Mesothelial cell of epicardium (in vitro differentiated cells): ENCODE results near the gene PFDN1. TPM values are rescaled to one million over a fixed set of nuclear protein-coding genes. Genes with fewer than 3 reads are reported as not detected.

ENCODE experiments used
- DNase-seq, 2 experiments: peaks; one replicate each; pipeline ENCODE4 v3.0.0; 2021; ENCODE audit warnings: low spot score in 2 of 2; ENCODE audit not compliant: unreplicated experiment in 2 of 2
- H3K27ac Mint-ChIP-seq: 2 replicates; pipeline ENCODE4 v1.8.0; 2021; ENCODE audit warnings: mixed read lengths
- H3K27me3 Mint-ChIP-seq: 2 replicates; pipeline ENCODE4 v1.8.0; 2021; ENCODE audit warnings: low read depth, mixed read lengths
- H3K36me3 Mint-ChIP-seq: 2 replicates; pipeline ENCODE4 v1.8.0; 2021; ENCODE audit warnings: mixed read lengths
- H3K4me1 Mint-ChIP-seq: 2 replicates; pipeline ENCODE4 v1.8.0; 2021; ENCODE audit warnings: mixed read lengths
- H3K4me3 Mint-ChIP-seq: 2 replicates; pipeline ENCODE4 v1.8.0; 2021; ENCODE audit warnings: mild to moderate bottlenecking, moderate library complexity, mixed read lengths
- H3K9me3 Mint-ChIP-seq: 2 replicates; pipeline ENCODE4 v1.8.0; 2021; ENCODE audit warnings: mixed read lengths
- total RNA-seq: library from RNA; stranded (reverse); gene quantifications from 3 replicates; pipeline ENCODE4 v1.2.1, GENCODE V29; 2021
- TF ChIP-seq, protein P1 (sequence below): fragments of 200-600 bp; sonication (generic); IDR thresholded peaks from one replicate; pipeline ENCODE4 v1.5.0; 2021; ENCODE audit warnings: antibody characterized with exemption; ENCODE audit not compliant: unreplicated experiment

PFDN1 gene
- total RNA-seq, 1 donor from 2014 or later = 57.2 TPM

GRCh38 chr5:140341591-140341990, 38.7 kb upstream of the PFDN1 start:
- TF ChIP-seq, protein P1, sequence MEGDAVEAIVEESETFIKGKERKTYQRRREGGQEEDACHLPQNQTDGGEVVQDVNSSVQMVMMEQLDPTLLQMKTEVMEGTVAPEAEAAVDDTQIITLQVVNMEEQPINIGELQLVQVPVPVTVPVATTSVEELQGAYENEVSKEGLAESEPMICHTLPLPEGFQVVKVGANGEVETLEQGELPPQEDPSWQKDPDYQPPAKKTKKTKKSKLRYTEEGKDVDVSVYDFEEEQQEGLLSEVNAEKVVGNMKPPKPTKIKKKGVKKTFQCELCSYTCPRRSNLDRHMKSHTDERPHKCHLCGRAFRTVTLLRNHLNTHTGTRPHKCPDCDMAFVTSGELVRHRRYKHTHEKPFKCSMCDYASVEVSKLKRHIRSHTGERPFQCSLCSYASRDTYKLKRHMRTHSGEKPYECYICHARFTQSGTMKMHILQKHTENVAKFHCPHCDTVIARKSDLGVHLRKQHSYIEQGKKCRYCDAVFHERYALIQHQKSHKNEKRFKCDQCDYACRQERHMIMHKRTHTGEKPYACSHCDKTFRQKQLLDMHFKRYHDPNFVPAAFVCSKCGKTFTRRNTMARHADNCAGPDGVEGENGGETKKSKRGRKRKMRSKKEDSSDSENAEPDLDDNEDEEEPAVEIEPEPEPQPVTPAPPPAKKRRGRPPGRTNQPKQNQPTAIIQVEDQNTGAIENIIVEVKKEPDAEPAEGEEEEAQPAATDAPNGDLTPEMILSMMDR = no peak
- H3K27ac Mint-ChIP-seq = no peak overlapping the region
- H3K4me1 Mint-ChIP-seq = peaks cover 4% of the 10 kb centered on the region
- H3K36me3 Mint-ChIP-seq = no peaks in the 10 kb centered on the region
- no peak overlapping the region for H3K4me3 Mint-ChIP-seq
- peaks cover 15% of the 10 kb centered on the region for H3K27me3 Mint-ChIP-seq
- no peak for DNase-seq
- no peaks in the 10 kb centered on the region for H3K9me3 Mint-ChIP-seq

DNA sequence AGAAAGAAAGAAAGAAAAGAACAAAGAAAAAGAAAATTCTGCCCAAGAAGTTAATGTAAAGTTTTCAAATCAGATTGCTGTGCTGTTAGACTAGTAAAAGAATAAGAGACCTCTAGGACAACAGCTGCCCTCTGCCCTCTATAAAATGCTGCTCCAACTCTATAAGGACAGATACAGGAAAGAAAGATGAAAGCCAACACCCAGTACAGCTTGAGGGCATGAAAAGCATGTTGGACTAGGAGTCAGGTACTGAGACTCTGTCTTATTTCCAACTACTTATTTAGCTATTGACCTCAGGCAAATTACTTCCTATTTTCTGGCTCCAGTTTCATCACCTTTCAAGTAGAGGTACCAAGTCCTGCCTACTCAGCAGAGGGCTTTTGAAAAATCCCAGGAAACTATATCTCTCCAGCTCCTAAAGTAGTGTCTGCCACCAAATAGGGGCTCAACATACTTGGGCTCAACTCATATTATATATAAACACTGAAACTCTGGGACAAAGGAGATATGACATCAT, 37.8 kb upstream of the PFDN1 start:
- peaks cover 8% of the 10 kb centered on the region for H3K4me1 Mint-ChIP-seq
- no peak overlapping the region for H3K4me3 Mint-ChIP-seq
- TF ChIP-seq, protein P1 = no peak
- no peaks in the 10 kb centered on the region for H3K9me3 Mint-ChIP-seq
- H3K27ac Mint-ChIP-seq = no peak overlapping the region
- no peaks in the 10 kb centered on the region for H3K36me3 Mint-ChIP-seq
- DNase-seq = no peak
- H3K27me3 Mint-ChIP-seq = peaks cover 13% of the 10 kb centered on the region

DNA sequence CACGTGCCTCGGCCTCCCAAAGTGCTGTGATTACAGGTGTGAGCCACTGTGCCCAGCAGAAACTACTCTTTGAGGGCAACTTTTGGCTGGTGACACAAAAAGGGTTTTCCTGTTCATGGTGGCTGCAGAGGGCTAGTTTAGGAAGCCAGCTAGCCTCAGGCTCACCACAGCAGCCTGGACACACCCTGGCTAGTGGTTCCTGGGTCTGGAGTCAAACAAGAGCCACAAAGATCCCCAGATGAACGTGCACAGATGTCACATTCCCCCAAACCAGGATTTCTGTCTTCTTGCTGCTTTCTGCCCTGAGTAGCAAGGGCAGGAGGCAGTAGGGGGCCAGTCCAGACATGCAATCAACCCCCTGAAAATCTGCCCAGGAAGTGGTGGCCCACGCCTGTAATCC, 36.7 kb upstream of the PFDN1 start:
- peaks cover 5% of the 10 kb centered on the region for H3K27me3 Mint-ChIP-seq

DNA sequence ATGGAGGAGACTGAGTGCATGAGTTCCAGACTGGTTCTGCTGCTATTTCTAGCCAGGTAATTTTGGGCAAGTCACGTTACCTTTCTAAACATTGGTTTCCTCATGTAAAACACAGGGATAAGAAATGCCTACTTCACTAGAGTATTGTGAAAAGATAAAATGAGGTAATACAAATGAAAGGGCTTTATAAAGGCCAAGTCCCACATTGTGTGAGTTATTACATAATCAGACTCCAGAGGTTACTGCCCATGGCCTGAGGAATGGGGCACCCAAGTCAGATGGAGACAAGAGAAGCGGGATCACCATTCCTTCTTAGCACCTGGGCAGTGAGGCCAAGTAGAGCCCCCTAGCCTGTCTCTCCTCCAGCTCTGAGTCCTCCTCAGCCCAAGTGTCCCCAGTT, 36.0 kb upstream of the PFDN1 start:
- no peak overlapping the region for H3K4me3 Mint-ChIP-seq
- no peaks in the 10 kb centered on the region for H3K27me3 Mint-ChIP-seq
- H3K36me3 Mint-ChIP-seq = peaks cover under 1% of the 10 kb centered on the region
- H3K9me3 Mint-ChIP-seq = no peaks in the 10 kb centered on the region
- TF ChIP-seq, protein P1 = no peak
- H3K4me1 Mint-ChIP-seq = peaks cover 5% of the 10 kb centered on the region
- no peak for DNase-seq
- no peak overlapping the region for H3K27ac Mint-ChIP-seq

More for the DNA sequence above, 36.7 kb upstream of the PFDN1 start:
- Mint-ChIP-seq H3K9me3 (no peaks in the 10 kb centered on the region), H3K27ac (no peak overlapping the region), H3K4me3 (no peak overlapping the region), H3K4me1 (peaks cover 5% of the 10 kb centered on the region), H3K36me3 (no peaks in the 10 kb centered on the region)
- no peak for DNase-seq
- TF ChIP-seq, protein P1 = no peak

DNA sequence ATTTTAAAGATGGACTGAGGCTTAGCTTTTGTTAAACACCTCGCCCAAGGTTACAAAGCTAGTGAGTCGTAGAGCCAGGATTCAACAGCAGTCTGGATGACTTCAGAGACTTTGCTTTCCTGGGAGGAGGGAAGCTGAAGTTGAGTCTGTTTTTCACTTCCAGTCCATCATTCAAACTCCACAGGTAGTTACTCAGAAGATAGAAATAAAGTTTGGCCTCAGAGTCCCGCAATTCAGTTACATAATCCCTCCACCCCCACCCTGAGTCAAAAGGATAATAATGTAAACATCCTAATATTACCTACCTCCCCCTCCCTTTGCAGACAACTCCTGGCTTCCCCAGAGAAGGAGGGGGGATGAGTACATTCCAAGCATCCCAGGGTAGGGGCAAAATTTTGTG, 35.4 kb upstream of the PFDN1 start:
- Mint-ChIP-seq H3K9me3 (no peaks in the 10 kb centered on the region), H3K4me3 (no peak overlapping the region), H3K27ac (no peak overlapping the region), H3K27me3 (no peaks in the 10 kb centered on the region), H3K4me1 (peaks cover 5% of the 10 kb centered on the region), H3K36me3 (peaks cover 4% of the 10 kb centered on the region)
- DNase-seq = no peak
- TF ChIP-seq, protein P1 = no peak

GRCh38 chr5:140337880-140338279, 35.0 kb upstream of the PFDN1 start:
- H3K9me3 Mint-ChIP-seq = no peaks in the 10 kb centered on the region
- H3K27me3 Mint-ChIP-seq = no peaks in the 10 kb centered on the region
- TF ChIP-seq, protein P1 = no peak
- H3K36me3 Mint-ChIP-seq = peaks cover 4% of the 10 kb centered on the region
- no peak overlapping the region for H3K27ac Mint-ChIP-seq
- DNase-seq = no peak
- peaks cover 5% of the 10 kb centered on the region for H3K4me1 Mint-ChIP-seq
- no peak overlapping the region for H3K4me3 Mint-ChIP-seq
